HCT116 (cell line): Measurements from ENCODE around the gene PLD3. TPM values are rescaled to one million over a fixed set of nuclear protein-coding genes. Genes with fewer than 3 reads are reported as not detected.
A peak's percentile ranks its signal among the peaks of the same experiment; 100 is the strongest.

ENCODE experiments used
- ATAC-seq: fragments of 200-7000 bp; cut with Tn5 transposase; 2 replicates; pipeline ENCODE4 v1.9.1; 2020; ENCODE audit warnings: mild to moderate bottlenecking, moderate library complexity
- BruUV-seq: library from RNA; stranded (reverse); fragments of 400-500 nt; replicated peaks from 2 replicates; lab custom pipeline; 2021; lab: Mats Ljungman, UMichigan
- CTCF ChIA-PET: fragments of 300-600 bp; sonication (Branson Sonifier 250); formaldehyde crosslinking; loops from one replicate; lab custom pipeline; 2021; ENCODE audit warnings: antibody characterized with exemption; lab: Charles Lee
- POLR2A ChIA-PET: fragments of 300-600, 350-600 bp; sonication (Branson Sonifier 250); formaldehyde crosslinking; loops from one replicate; lab custom pipeline; 2021; ENCODE audit warnings: antibody characterized with exemption; lab: Charles Lee
- RAD21 ChIA-PET, 2 experiments: fragments of 300-600 bp; sonication (Branson Sonifier 250); formaldehyde crosslinking; loops; one replicate each; lab custom pipeline; 2023; ENCODE audit warnings: low total read pairs in 2 of 2; ENCODE audit not compliant: uncharacterized antibody in 2 of 2, unreplicated experiment in 2 of 2, low non-redundant PET in 1 of 2; lab: Charles Lee
- DNase-seq: peaks from one replicate; pipeline ENCODE4 v3.0.0-alpha.2; 2010; ENCODE audit warnings: low read depth, low spot score
- H2AFZ ChIP-seq: fragments of 200-600 bp; shearing (Covaris generic), sonication (generic); 2 replicates; pipeline ENCODE4 v1.6.1; 2017; ENCODE audit warnings: low read depth, mixed run types, mixed read lengths, antibody characterized with exemption, low read length; ENCODE audit not compliant: poor library complexity, severe bottlenecking
- H3K27ac ChIP-seq: 2 replicates; pipeline ENCODE4 v1.5.1; 2012; ENCODE audit warnings: low read depth, low read length
- H3K27me3 ChIP-seq: fragments of 200-600 bp; sonication (generic); 2 replicates; pipeline ENCODE4 v1.6.1; 2016; ENCODE audit warnings: mixed run types, low read length, mixed read lengths; ENCODE audit not compliant: insufficient read depth
- H3K36me3 ChIP-seq, 2 experiments: fragments of 200-500 bp in 1 of 2; fragments of 200-600 bp in 1 of 2; sonication (Bioruptor generic) in 1 of 2; sonication (generic) in 1 of 2; 2 replicates each; pipeline versions ENCODE4 v1.5.1 to v1.6.1; 2014 to 2016; ENCODE audit warnings: low read length in 2 of 2, inconsistent platforms in 1 of 2, mixed read lengths in 1 of 2, mixed run types in 1 of 2; ENCODE audit not compliant: insufficient read depth in 2 of 2, control insufficient read depth in 1 of 2
- H3K4me1 ChIP-seq, 2 experiments: fragments of 200-600 bp in 1 of 2; sonication (generic) in 1 of 2; 2 replicates each; pipeline versions ENCODE4 v1.5.1 to v1.6.1; 2012 to 2017; ENCODE audit warnings: low read length in 2 of 2, inconsistent platforms in 1 of 2, mild to moderate bottlenecking in 1 of 2, mixed read lengths in 1 of 2, mixed run types in 1 of 2, moderate library complexity in 1 of 2; ENCODE audit not compliant: insufficient read depth in 2 of 2, control insufficient read depth in 1 of 2
- H3K4me2 ChIP-seq: fragments of 200-600 bp; sonication (generic); 2 replicates; pipeline ENCODE4 v1.6.1; 2017; ENCODE audit warnings: mixed run types, low read length, mixed read lengths
- H3K4me3 ChIP-seq, 2 experiments: fragments of 200-600 bp in 1 of 2; sonication (generic) in 1 of 2; replicated peaks in 1 of 2; 2 replicates each; pipeline ENCODE4 v1.5.1; 2011 to 2016; ENCODE audit warnings: low read length in 2 of 2, control low read depth in 1 of 2, low read depth in 1 of 2, mild to moderate bottlenecking in 1 of 2, mixed read lengths in 1 of 2, mixed run types in 1 of 2
- H3K79me2 ChIP-seq: fragments of 200-600 bp; sonication (generic); 2 replicates; pipeline ENCODE4 v1.6.1; 2017; ENCODE audit warnings: mild to moderate bottlenecking, mixed run types, low read length, moderate library complexity, mixed read lengths; ENCODE audit not compliant: insufficient read depth
- H3K9ac ChIP-seq: fragments of 200-600 bp; sonication (generic); 2 replicates; pipeline ENCODE4 v1.6.1; 2016; ENCODE audit warnings: low read length, mixed read lengths
- H3K9me2 ChIP-seq: fragments of 200-600 bp; sonication (generic), shearing (Covaris generic); 2 replicates; pipeline ENCODE4 v1.6.1; 2017; ENCODE audit warnings: mixed run types, mild to moderate bottlenecking, moderate library complexity; ENCODE audit not compliant: insufficient read depth
- H3K9me3 ChIP-seq, 2 experiments: fragments of 200-500 bp in 1 of 2; fragments of 200-600 bp in 1 of 2; sonication (Bioruptor generic) in 1 of 2; sonication (generic) in 1 of 2; 2 replicates each; pipeline ENCODE4 v1.6.1; 2014 to 2017; ENCODE audit warnings: low read length in 2 of 2, mixed read lengths in 2 of 2, inconsistent platforms in 1 of 2, low read depth in 1 of 2, mild to moderate bottlenecking in 1 of 2, mixed run types in 1 of 2, moderate library complexity in 1 of 2; ENCODE audit not compliant: control insufficient read depth in 1 of 2, insufficient read depth in 1 of 2
- H4K20me1 ChIP-seq: fragments of 200-600 bp; sonication (generic), shearing (Covaris generic); 2 replicates; pipeline ENCODE4 v1.6.1; 2017; ENCODE audit warnings: mixed run types, mild to moderate bottlenecking, moderate library complexity; ENCODE audit not compliant: insufficient read depth
- CBX3 ChIP-seq: IDR thresholded peaks from 2 replicates; pipeline ENCODE4 v1.6.1; 2012; ENCODE audit warnings: low read depth
- ELF1 ChIP-seq: IDR thresholded peaks from 2 replicates; pipeline ENCODE4 v1.6.1; 2012; ENCODE audit warnings: low read depth, borderline replicate concordance
- EZH2 ChIP-seq: fragments of 200-600 bp; sonication (generic); IDR thresholded peaks from 2 replicates; pipeline ENCODE4 v1.6.1; 2017; ENCODE audit warnings: antibody characterized with exemption, mixed run types
- EZH2phosphoT487 ChIP-seq: fragments of 200-600 bp; IDR thresholded peaks from 2 replicates; pipeline ENCODE4 v1.6.1; 2018; ENCODE audit warnings: antibody characterized with exemption, borderline replicate concordance
- FOSL1 ChIP-seq: IDR thresholded peaks from 2 replicates; pipeline ENCODE4 v1.6.1; 2012; ENCODE audit warnings: low read depth
- JUND ChIP-seq: IDR thresholded peaks from 2 replicates; pipeline ENCODE4 v1.6.1; 2012
- MAX ChIP-seq: IDR thresholded peaks from 2 replicates; pipeline ENCODE4 v1.6.1; 2012
- POLR2AphosphoS5 ChIP-seq: IDR thresholded peaks from 2 replicates; pipeline ENCODE4 v1.6.1; 2011; ENCODE audit warnings: mild to moderate bottlenecking, low read depth, low read length, moderate library complexity
- RAD21 ChIP-seq: IDR thresholded peaks from 2 replicates; pipeline ENCODE4 v1.6.1; 2012; ENCODE audit warnings: low read depth, mild to moderate bottlenecking
- TCF7L2 ChIP-seq: IDR thresholded peaks from 2 replicates; pipeline ENCODE4 v1.7.0; 2011; ENCODE audit warnings: borderline replicate concordance, inconsistent platforms; ENCODE audit not compliant: insufficient read depth, insufficient read length; ENCODE audit errors: extremely low read depth
- YY1 ChIP-seq: IDR thresholded peaks from 2 replicates; pipeline ENCODE4 v1.6.1; 2011; ENCODE audit warnings: low read length, low read depth, moderate library complexity, mild to moderate bottlenecking; ENCODE audit not compliant: insufficient replicate concordance; ENCODE audit errors: extremely low read depth
- ZFX ChIP-seq: fragments of 450-650 bp; IDR thresholded peaks from 2 replicates; pipeline ENCODE4 v1.6.1; 2017
- ZNF274 ChIP-seq: fragments of 200-500 bp; sonication (Bioruptor generic); IDR thresholded peaks from 2 replicates; pipeline ENCODE4 v1.6.1; 2014; ENCODE audit warnings: mild to moderate bottlenecking, low read depth, low read length, inconsistent platforms
- intact Hi-C: fragments of 100-400 bp; cut with micrococcal nuclease; formaldehyde crosslinking; loops from 2 replicates; pipeline ENCODE4 v1.10.0; 2022
- total RNA-seq: library from RNA; stranded (reverse); gene quantifications from one replicate; pipeline ENCODE4 v1.2.1, GENCODE V29; 2021; ENCODE audit not compliant: unreplicated experiment
- TF ChIP-seq, protein P1 (sequence below): IDR thresholded peaks from 2 replicates; pipeline ENCODE4 v1.6.1; 2012

Gene PLD3
- total RNA-seq, 1 experiment from 2014 or later = 123 TPM

- ChIA-PET CTCF (interaction anchor here (1.1 kb wide), 1 partner anchor 8 kb away, joined by 3 read pairs; no protein-coding TSS in a partner anchor), POLR2A (interaction anchor here (1.1 to 4.8 kb wide), 3 partner anchors 8 to 21 kb away, joined by 3 to 14 read pairs (median 5); partner anchors contain the start of gene SERTAD1), RAD21 (no interaction called here)
- H3K27ac ChIP-seq = no peak overlapping the region
- no peak overlapping the region for H3K4me2 ChIP-seq
- intact Hi-C loops = no loop called here
- H2AFZ ChIP-seq = no peak overlapping the region
- no peaks in the 10 kb centered on the region for H4K20me1 ChIP-seq
- no peak overlapping the region for H3K4me3 ChIP-seq
- no peaks in the 10 kb centered on the region for H3K9me2 ChIP-seq
- ATAC-seq (no peak), DNase-seq (no peak)
- H3K9ac ChIP-seq = no peak overlapping the region
- H3K79me2 ChIP-seq = no peaks in the 10 kb centered on the region
- peaks cover 41 to 70% of the 10 kb centered on the region in 2 experiments for H3K4me1 ChIP-seq
- no peaks in the 10 kb centered on the region for H3K27me3 ChIP-seq
- no peaks in the 10 kb centered on the region for H3K9me3 ChIP-seq
- BruUV-seq = no TSS peak
- no peaks in the 10 kb centered on the region for H3K36me3 ChIP-seq
- TF ChIP-seq ZFX = no peak
- TF ChIP-seq POLR2AphosphoS5 = no peak
- no peak for TF ChIP-seq ELF1
- no peak for TF ChIP-seq ZNF274
- TF ChIP-seq EZH2 = no peak
- no peak for TF ChIP-seq EZH2phosphoT487
- TF ChIP-seq RAD21 = no peak
- no peak for TF ChIP-seq TCF7L2
- TF ChIP-seq, all 23 proteins: peak for 0
These were observed 64.4 kb downstream of the PLD3 start for GRCh38 chr19:40412866-40413265.

GRCh38 chr19:40413291-40413845 lies 64.9 kb downstream of the PLD3 start, which contains the start of gene PRX:
Gene PRX, minus strand, starts transcription at chr19:40413378. Its CDS starts 5,446 bp downstream, at chr19:40407932.
- Histone ChIP-seq H3K4me3 (no peak within 1 kb of the TSS), H3K4me2 (peak within 1 kb of the TSS; percentile 87; the same call in 1 of the 2 replicates), H4K20me1 (no peaks in the 10 kb centered on the region)
- no peak for DNase-seq
- POLR2A ChIA-PET = interaction anchor here (1.5 to 4.8 kb wide), 3 partner anchors 7 to 20 kb away, joined by 3 to 23 read pairs (median 14); partner anchors contain the start of gene SERTAD1
- no peak for TF ChIP-seq CBX3
- TF ChIP-seq, protein P1, sequence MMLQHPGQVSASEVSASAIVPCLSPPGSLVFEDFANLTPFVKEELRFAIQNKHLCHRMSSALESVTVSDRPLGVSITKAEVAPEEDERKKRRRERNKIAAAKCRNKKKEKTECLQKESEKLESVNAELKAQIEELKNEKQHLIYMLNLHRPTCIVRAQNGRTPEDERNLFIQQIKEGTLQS = no peak
- TF ChIP-seq FOSL1 = no peak
- no peak for TF ChIP-seq JUND
- TF ChIP-seq MAX = no peak
- TF ChIP-seq YY1 = no peak
- no peak for TF ChIP-seq POLR2AphosphoS5
- no peak for TF ChIP-seq ZFX
- TF ChIP-seq, all 23 proteins: peak for 0
- no TSS peak for BruUV-seq
- no peaks in the 10 kb centered on the region for H3K36me3 ChIP-seq
- peaks cover 41 to 71% of the 10 kb centered on the region in 2 experiments for H3K4me1 ChIP-seq
- H3K27ac ChIP-seq = no peak within 1 kb of the TSS; the same call in 1 of the 2 replicates
- ChIA-PET CTCF (no interaction called here), RAD21 (no interaction called here)
- H3K9me2 ChIP-seq = no peaks in the 10 kb centered on the region
- H3K27me3 ChIP-seq = no peaks in the 10 kb centered on the region
- H2AFZ ChIP-seq = no peak within 1 kb of the TSS
- intact Hi-C loops = no loop called here
- no peaks in the 10 kb centered on the region for H3K79me2 ChIP-seq
- no peaks in the 10 kb centered on the region for H3K9me3 ChIP-seq
- ATAC-seq = no peak
- H3K9ac ChIP-seq = 0 out of 2 replicates have a peak within 1 kb of the TSS, but pooled peaks have one; percentile 62
